Mesenchymal stem cell (in vitro differentiated cells and primary cell): ENCODE measurements around the gene FBP2.

Experiments
- DNase-seq: peaks from one replicate; pipeline ENCODE4 v3.0.0-alpha.2; 2013
- H2AFZ ChIP-seq: one replicate; pipeline ENCODE4 v1.6.1; 2013; ENCODE audit warnings: low read depth, mild to moderate bottlenecking, control low read depth, inconsistent platforms, low read length, moderate library complexity
- H2AK5ac ChIP-seq: 2 replicates; pipeline ENCODE4 v1.6.1; 2013; ENCODE audit warnings: low read length, moderate library complexity, mild to moderate bottlenecking, inconsistent platforms; ENCODE audit not compliant: severe bottlenecking
- H2BK120ac ChIP-seq: one replicate; pipeline ENCODE4 v1.6.1; 2013; ENCODE audit warnings: low read depth, mild to moderate bottlenecking, inconsistent platforms, low read length, moderate library complexity
- H2BK12ac ChIP-seq, 2 experiments: one replicate each; pipeline ENCODE4 v1.6.1; 2013; ENCODE audit warnings: inconsistent platforms in 2 of 2, low read length in 2 of 2, mild to moderate bottlenecking in 2 of 2, moderate library complexity in 2 of 2, control low read depth in 1 of 2
- H2BK15ac ChIP-seq: one replicate; pipeline ENCODE4 v1.6.1; 2013; ENCODE audit warnings: mild to moderate bottlenecking, low read depth, inconsistent platforms; ENCODE audit not compliant: poor library complexity, severe bottlenecking
- H2BK5ac ChIP-seq: 2 replicates; pipeline ENCODE4 v1.6.1; 2013; ENCODE audit warnings: low read depth, mild to moderate bottlenecking, low read length, control low read depth, inconsistent platforms; ENCODE audit not compliant: poor library complexity, severe bottlenecking
- H3K14ac ChIP-seq, 2 experiments: one replicate each; pipeline ENCODE4 v1.6.1; 2013; ENCODE audit warnings: inconsistent platforms in 2 of 2, low read length in 2 of 2, control low read depth in 1 of 2, mild to moderate bottlenecking in 1 of 2, moderate library complexity in 1 of 2
- H3K18ac ChIP-seq, 2 experiments: one replicate each; pipeline ENCODE4 v1.6.1; 2013; ENCODE audit warnings: inconsistent platforms in 2 of 2, low read length in 2 of 2, control low read depth in 1 of 2, low read depth in 1 of 2, mild to moderate bottlenecking in 1 of 2
- H3K23ac ChIP-seq, 2 experiments: one replicate each; pipeline ENCODE4 v1.6.1; 2013; ENCODE audit warnings: inconsistent platforms in 2 of 2, low read length in 2 of 2, mild to moderate bottlenecking in 2 of 2, moderate library complexity in 2 of 2, control low read depth in 1 of 2
- H3K27ac ChIP-seq: 2 replicates; pipeline ENCODE4 v1.5.1; 2013; ENCODE audit warnings: mild to moderate bottlenecking, moderate library complexity, low read length, control low read depth, inconsistent platforms; ENCODE audit not compliant: poor library complexity, severe bottlenecking
- H3K27me3 ChIP-seq, 2 experiments: 2 replicates each; pipeline versions ENCODE4 v1.6.1 to v1.7.0; 2013; ENCODE audit warnings: low read length in 2 of 2, mild to moderate bottlenecking in 2 of 2, moderate library complexity in 2 of 2, control low read depth in 1 of 2, inconsistent platforms in 1 of 2; ENCODE audit not compliant: control insufficient read depth in 1 of 2, insufficient read depth in 1 of 2
- H3K36me3 ChIP-seq, 2 experiments: 2 replicates each; pipeline versions ENCODE4 v1.6.1 to v1.7.0; 2013; ENCODE audit warnings: low read length in 2 of 2, control low read depth in 1 of 2, inconsistent platforms in 1 of 2, low read depth in 1 of 2, mild to moderate bottlenecking in 1 of 2; ENCODE audit not compliant: insufficient read depth in 2 of 2, control insufficient read depth in 1 of 2
- H3K4ac ChIP-seq, 2 experiments: one replicate each; pipeline ENCODE4 v1.6.1; 2013; ENCODE audit warnings: inconsistent platforms in 2 of 2, low read length in 2 of 2, mild to moderate bottlenecking in 2 of 2, moderate library complexity in 2 of 2, control low read depth in 1 of 2, low read depth in 1 of 2
- H3K4me1 ChIP-seq: 2 replicates; pipeline ENCODE4 v1.6.1; 2013; ENCODE audit warnings: low read depth, low read length, control low read depth; ENCODE audit not compliant: control insufficient read depth, insufficient read depth
- H3K4me2 ChIP-seq: 2 replicates; pipeline ENCODE4 v1.6.1; 2013; ENCODE audit warnings: low read length, mild to moderate bottlenecking, inconsistent platforms; ENCODE audit not compliant: poor library complexity, severe bottlenecking
- H3K4me3 ChIP-seq, 2 experiments: 2 replicates each; pipeline versions ENCODE4 v1.5.1 to v1.7.0; 2013; ENCODE audit warnings: low read length in 2 of 2, mild to moderate bottlenecking in 2 of 2, control low read depth in 1 of 2, low read depth in 1 of 2; ENCODE audit not compliant: insufficient read depth in 1 of 2
- H3K79me1 ChIP-seq: replicated peaks from 2 replicates; pipeline ENCODE4 v1.6.1; 2013; ENCODE audit warnings: mild to moderate bottlenecking, control low read depth, low read length, inconsistent platforms; ENCODE audit not compliant: poor library complexity, severe bottlenecking
- H3K9ac ChIP-seq: 2 replicates; pipeline ENCODE4 v1.7.0; 2013; ENCODE audit warnings: mild to moderate bottlenecking, low read length, moderate library complexity
- H3K9me3 ChIP-seq: 2 replicates; pipeline ENCODE4 v1.7.0; 2013; ENCODE audit warnings: mild to moderate bottlenecking, low read length; ENCODE audit not compliant: control insufficient read depth
- H4K8ac ChIP-seq: one replicate; pipeline ENCODE4 v1.6.1; 2013; ENCODE audit warnings: inconsistent platforms, mild to moderate bottlenecking, low read length, moderate library complexity
- H4K91ac ChIP-seq: one replicate; pipeline ENCODE4 v1.6.1; 2013; ENCODE audit warnings: mild to moderate bottlenecking, low read length, inconsistent platforms
- WGBS: methylation state at CpG from one replicate; pipeline ENCODE4 v1.1.7; 2013; ENCODE audit warnings: mixed read lengths; 5-methylcytosine and 5-hydroxymethylcytosine counted together

The FBP2 gene

GRCh38 chr9:94560237-94560636 is 33.4 kb downstream of the FBP2 start:
- peaks cover 5 to 6% of the 10 kb centered on the region in 2 experiments for H3K27me3 ChIP-seq
- WGBS: 89% methylated on average over 3 of the region's 6 CpGs

GRCh38 chr9:94557376-94557775 is 36.2 kb downstream of the FBP2 start:
- no peak overlapping the region for H3K14ac ChIP-seq
- peaks cover 2% of the 10 kb centered on the region for H3K79me1 ChIP-seq
- peaks cover 0 to 4% of the 10 kb centered on the region in 2 experiments for H3K36me3 ChIP-seq
- H2AFZ ChIP-seq: no peak overlapping the region
- H3K18ac ChIP-seq: no peak overlapping the region
- H3K23ac ChIP-seq: no peak overlapping the region
- H3K4me2 ChIP-seq: no peak overlapping the region
- H3K27me3 ChIP-seq: no peaks in the 10 kb centered on the region
- H3K4me3 ChIP-seq: no peak overlapping the region
- no peak overlapping the region for H2AK5ac ChIP-seq
- H3K27ac ChIP-seq: no peak overlapping the region
- WGBS: 84% methylated on average over 4 of the region's 4 CpGs
- H3K9me3 ChIP-seq: no peaks in the 10 kb centered on the region
- H2BK15ac ChIP-seq: no peak overlapping the region
- no peak overlapping the region for H2BK12ac ChIP-seq
- DNase-seq: no peak
- no peak overlapping the region for H3K4ac ChIP-seq
- no peak overlapping the region for H2BK5ac ChIP-seq
- H4K8ac ChIP-seq: no peak overlapping the region
- peaks cover 14% of the 10 kb centered on the region for H3K4me1 ChIP-seq
- H3K9ac ChIP-seq: no peak overlapping the region
- no peak overlapping the region for H4K91ac ChIP-seq
- H2BK120ac ChIP-seq: no peak overlapping the region

More at GRCh38 chr9:94560237-94560636, 33.4 kb downstream of the FBP2 start:
- Histone ChIP-seq H3K27ac (no peak overlapping the region), H3K79me1 (no peaks in the 10 kb centered on the region), H3K18ac (no peak overlapping the region), H4K8ac (no peak overlapping the region), H3K4ac (no peak overlapping the region), H4K91ac (no peak overlapping the region), H2BK12ac (no peak overlapping the region), H2BK120ac (no peak overlapping the region), H3K4me3 (no peak overlapping the region), H3K36me3 (peaks cover 0 to 4% of the 10 kb centered on the region in 2 experiments), H3K14ac (no peak overlapping the region), H2AK5ac (no peak overlapping the region), H2AFZ (no peak overlapping the region), H3K9me3 (no peaks in the 10 kb centered on the region), H3K4me1 (no peaks in the 10 kb centered on the region), H2BK5ac (no peak overlapping the region), H3K9ac (no peak overlapping the region), H3K4me2 (no peak overlapping the region), H3K23ac (no peak overlapping the region), H2BK15ac (no peak overlapping the region)
- no peak for DNase-seq

- Histone ChIP-seq H3K4me2 (peak within 1 kb of the TSS; percentile 60), H3K4me3 (peak within 1 kb of the TSS in 1 of 2 experiments; percentile 38), H3K9me3 (no peaks in the 10 kb centered on the region), H3K9ac (no peak within 1 kb of the TSS), H3K36me3 (peaks cover 0 to 4% of the 10 kb centered on the region in 2 experiments), H2BK120ac (no peak within 1 kb of the TSS), H2BK15ac (peak within 1 kb of the TSS; percentile 86), H3K4me1 (peaks cover 14% of the 10 kb centered on the region), H3K23ac (no peak within 1 kb of the TSS), H4K8ac (peak within 1 kb of the TSS; percentile 92), H3K27ac (peak within 1 kb of the TSS; percentile 64), H4K91ac (no peak within 1 kb of the TSS), H3K79me1 (peaks cover 2% of the 10 kb centered on the region), H2BK5ac (no peak within 1 kb of the TSS), H3K4ac (peak within 1 kb of the TSS in 1 of 2 experiments; percentile 88), H3K18ac (peak within 1 kb of the TSS; percentile 43 to 56), H2BK12ac (no peak within 1 kb of the TSS), H2AFZ (peak within 1 kb of the TSS; percentile 62), H3K14ac (peak within 1 kb of the TSS in 1 of 2 experiments; percentile 78), H2AK5ac (no peak within 1 kb of the TSS), H3K27me3 (no peaks in the 10 kb centered on the region)
- DNase-seq: peak; percentile 98
- WGBS: under 1% methylated on average over 33 of the region's 40 CpGs
Observed at GRCh38 chr9:94554439-94555331, 38.9 kb downstream of the FBP2 start, which contains the start of gene PCAT7. Gene PCAT7, plus strand, starts transcription at chr9:94555083.

- H3K23ac ChIP-seq: no peak overlapping the region
- H2AFZ ChIP-seq: peak overlapping the region; percentile 62
- no peak overlapping the region for H3K9ac ChIP-seq
- peak overlapping the region; percentile 12 for H2BK15ac ChIP-seq
- H3K36me3 ChIP-seq: peaks cover 0 to 3% of the 10 kb centered on the region in 2 experiments
- WGBS: 31% methylated on average over 16 of the region's 16 CpGs
- H2BK5ac ChIP-seq: no peak overlapping the region
- peak overlapping the region; percentile 60 for H3K4me2 ChIP-seq
- H2BK120ac ChIP-seq: no peak overlapping the region
- no peak overlapping the region for H2AK5ac ChIP-seq
- peaks cover 2% of the 10 kb centered on the region for H3K79me1 ChIP-seq
- H3K4ac ChIP-seq: no peak overlapping the region
- no peak for DNase-seq
- peak overlapping the region; percentile 43 to 56 for H3K18ac ChIP-seq
- no peak overlapping the region for H2BK12ac ChIP-seq
- H3K27ac ChIP-seq: no peak overlapping the region
- no peak overlapping the region for H4K8ac ChIP-seq
- no peak overlapping the region for H4K91ac ChIP-seq
- H3K4me3 ChIP-seq: no peak overlapping the region
- peak overlapping the region in 1 of 2 experiments; percentile 78 for H3K14ac ChIP-seq
- H3K27me3 ChIP-seq: no peaks in the 10 kb centered on the region
- no peaks in the 10 kb centered on the region for H3K9me3 ChIP-seq
- peaks cover 14% of the 10 kb centered on the region for H3K4me1 ChIP-seq
Observed at GRCh38 chr9:94554078-94554438, 39.6 kb downstream of the FBP2 start.
